Tibial artery (tissue), 4 donors: Measurements from ENCODE around the gene MROH9.

Experiments
- DNase-seq, 2 donors: peaks; one replicate each; pipeline ENCODE4 v3.0.0-alpha.2; 2019
- H3K27ac ChIP-seq, 2 donors: fragments of 200-600 bp; sonication (generic) in 1 of 2; 1 replicate in 1 of 2; 2 replicates in 1 of 2; pipeline ENCODE4 v1.5.1; 2018 to 2019; ENCODE audit warnings: mild to moderate bottlenecking in 1 of 2
- H3K27me3 ChIP-seq, 2 donors: fragments of 200-600 bp; sonication (generic) in 1 of 2; one replicate each; pipeline versions ENCODE4 v1.5.1 to v1.6.0; 2016 to 2019
- H3K36me3 ChIP-seq, 3 donors: fragments of 200-600 bp; sonication (generic) in 2 of 3; one replicate each; pipeline ENCODE4 v1.5.1; 2016 to 2019; ENCODE audit warnings: mild to moderate bottlenecking in 2 of 3
- H3K4me1 ChIP-seq, 4 donors: fragments of 200-600 bp; sonication (generic) in 2 of 4; 1 replicate in 3 of 4; 2 replicates in 1 of 4; pipeline ENCODE4 v1.5.1; 2016 to 2019
- H3K4me3 ChIP-seq, 2 donors: fragments of 200-600 bp; sonication (generic) in 1 of 2; 1 replicate in 1 of 2; 2 replicates in 1 of 2; pipeline ENCODE4 v1.5.1; 2018 to 2019; ENCODE audit warnings: mild to moderate bottlenecking in 2 of 2
- H3K9me3 ChIP-seq, 3 donors: fragments of 200-600 bp; sonication (generic) in 1 of 3; one replicate each; pipeline ENCODE4 v1.5.1; 2016 to 2019
- CTCF ChIP-seq, 2 experiments: fragments of 200-600 bp in 1 of 2; fragments of 450-650 bp in 1 of 2; IDR thresholded peaks; one replicate each; pipeline ENCODE4 v1.5.1; 2017 to 2019; ENCODE audit warnings: antibody characterized with exemption in 2 of 2, mild to moderate bottlenecking in 1 of 2, moderate library complexity in 1 of 2
- intact Hi-C: fragments of 100-400 bp; cut with DNase I; formaldehyde crosslinking; loops from one replicate; pipeline ENCODE4 v1.15.0; 2023; ENCODE audit warnings: low total_unique reads

MROH9 gene

DNA sequence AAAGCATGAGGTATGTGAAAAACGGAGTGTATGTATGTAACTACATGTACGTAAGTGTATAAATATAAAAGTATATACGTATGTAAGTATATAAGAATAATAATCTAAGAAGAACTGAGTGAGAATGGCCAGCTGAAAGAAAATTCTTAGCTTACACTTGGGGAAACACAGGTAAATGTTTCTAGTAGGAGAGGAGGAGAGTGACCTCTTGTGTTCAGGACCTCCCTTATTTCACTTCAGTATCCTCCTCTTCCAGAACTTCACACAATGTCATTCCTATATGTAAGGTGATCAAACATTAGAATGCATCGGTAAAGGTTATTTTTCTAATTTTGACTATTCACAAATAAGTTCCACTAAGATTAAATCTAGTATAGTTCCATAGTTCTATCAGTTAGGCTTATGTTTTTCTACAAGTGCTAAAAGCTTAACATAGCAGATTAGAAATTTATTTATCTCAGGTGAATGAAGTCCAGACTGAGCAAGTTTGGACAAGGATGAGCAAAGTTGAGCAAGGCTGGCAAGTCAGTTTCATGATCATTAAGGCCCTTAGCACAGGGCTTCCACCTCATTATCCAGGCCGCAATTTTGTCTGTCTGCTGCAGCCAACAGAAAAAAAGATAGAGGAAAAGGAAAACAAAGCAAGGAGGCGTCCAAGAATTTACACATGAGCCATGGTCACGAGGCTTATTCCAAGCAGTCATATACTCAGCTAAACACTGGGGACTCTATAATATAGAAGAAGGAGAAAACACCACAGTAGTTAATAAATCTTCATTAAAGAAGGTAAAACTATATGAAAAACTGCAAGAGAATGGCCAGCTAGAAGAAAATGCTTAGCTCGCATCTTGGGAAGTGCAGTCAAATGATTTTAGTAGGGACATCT is 7.1 kb upstream of the MROH9 start:
- no peaks in the 10 kb centered on the region for H3K27me3 ChIP-seq
- H3K36me3 ChIP-seq = no peaks in the 10 kb centered on the region
- H3K27ac ChIP-seq = peak overlapping the region; percentile 66 to 69
- no peaks in the 10 kb centered on the region for H3K9me3 ChIP-seq
- DNase-seq = no peak
- no peak for TF ChIP-seq CTCF (IDR thresholded peaks at IDR 0.05)
- no peak overlapping the region for H3K4me3 ChIP-seq
- H3K4me1 ChIP-seq = peaks cover 0 to 20% (median 6%) of the 10 kb centered on the region in 4 donors
- intact Hi-C loops = no loop called here

GRCh38 chr1:170929412-170929834 is 5.9 kb upstream of the MROH9 start:
- Histone ChIP-seq H3K36me3 (no peaks in the 10 kb centered on the region), H3K4me3 (peak overlapping the region; percentile 1 to 31), H3K9me3 (no peaks in the 10 kb centered on the region), H3K27me3 (no peaks in the 10 kb centered on the region), H3K27ac (peak overlapping the region; percentile 66 to 69), H3K4me1 (peaks cover 0 to 20% (median 6%) of the 10 kb centered on the region in 4 donors)
- intact Hi-C loops = no loop called here
- no peak for TF ChIP-seq CTCF (IDR thresholded peaks at IDR 0.05)
- no peak for DNase-seq

- peak in 1 of 2 donors; percentile 24 for DNase-seq
- Histone ChIP-seq H3K27ac (peak overlapping the region; percentile 66 to 69), H3K36me3 (no peaks in the 10 kb centered on the region), H3K27me3 (no peaks in the 10 kb centered on the region), H3K9me3 (no peaks in the 10 kb centered on the region), H3K4me1 (peaks cover 0 to 20% (median 6%) of the 10 kb centered on the region in 4 donors), H3K4me3 (peak overlapping the region; percentile 1 to 31)
- TF ChIP-seq CTCF (IDR thresholded peaks at IDR 0.05) = peak; percentile 72 to 73
- intact Hi-C loops = no loop called here
Measured at GRCh38 chr1:170929835-170930554, 5.3 kb upstream of the MROH9 start.

DNA sequence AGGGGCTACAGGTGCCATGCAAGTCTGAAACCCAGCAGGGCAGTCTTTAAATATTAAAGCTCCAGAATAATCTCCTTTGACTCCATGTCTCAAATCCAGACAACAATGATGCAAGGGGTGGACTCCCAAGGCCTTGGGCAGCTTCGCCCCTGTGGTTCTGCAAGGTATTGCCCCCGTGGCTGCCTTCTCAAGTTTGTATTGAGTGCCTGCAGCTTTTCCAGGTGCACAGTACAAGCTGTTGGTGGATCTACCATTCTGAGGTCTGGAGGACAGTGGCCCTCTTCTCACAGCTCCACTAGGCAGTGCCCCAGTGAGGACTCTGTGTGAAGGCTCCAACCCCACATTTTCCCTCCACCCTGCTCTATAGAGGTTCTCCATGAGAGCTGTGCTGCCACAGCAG is 3.7 kb upstream of the MROH9 start:
- no peaks in the 10 kb centered on the region for H3K36me3 ChIP-seq
- intact Hi-C loops = no loop called here
- DNase-seq = no peak
- H3K27me3 ChIP-seq = no peaks in the 10 kb centered on the region
- H3K27ac ChIP-seq = no peak overlapping the region
- peaks cover 0 to 20% (median 6%) of the 10 kb centered on the region in 4 donors for H3K4me1 ChIP-seq
- TF ChIP-seq CTCF (IDR thresholded peaks at IDR 0.05) = peak in 1 of 2 experiments; percentile 10
- no peaks in the 10 kb centered on the region for H3K9me3 ChIP-seq
- no peak overlapping the region for H3K4me3 ChIP-seq

GRCh38 chr1:170932236-170932635 is 3.1 kb upstream of the MROH9 start:
- H3K27ac ChIP-seq = no peak overlapping the region
- H3K36me3 ChIP-seq = no peaks in the 10 kb centered on the region
- peaks cover 0 to 20% (median 6%) of the 10 kb centered on the region in 4 donors for H3K4me1 ChIP-seq
- intact Hi-C loops = no loop called here
- no peak for TF ChIP-seq CTCF (IDR thresholded peaks at IDR 0.05)
- no peaks in the 10 kb centered on the region for H3K9me3 ChIP-seq
- no peak for DNase-seq
- no peaks in the 10 kb centered on the region for H3K27me3 ChIP-seq
- H3K4me3 ChIP-seq = no peak overlapping the region
